ENCODE data around the gene BEND6. TPM values are rescaled to one million over a fixed set of nuclear protein-coding genes. Genes with fewer than 3 reads are reported as not detected.

The BEND6 gene
- total and polyA plus RNA-seq, 2 of the 8 experiments (the other 6 are each of a cell fraction or from before 2014, with no cell fraction given): 0.71 to 2.1 TPM

DNA sequence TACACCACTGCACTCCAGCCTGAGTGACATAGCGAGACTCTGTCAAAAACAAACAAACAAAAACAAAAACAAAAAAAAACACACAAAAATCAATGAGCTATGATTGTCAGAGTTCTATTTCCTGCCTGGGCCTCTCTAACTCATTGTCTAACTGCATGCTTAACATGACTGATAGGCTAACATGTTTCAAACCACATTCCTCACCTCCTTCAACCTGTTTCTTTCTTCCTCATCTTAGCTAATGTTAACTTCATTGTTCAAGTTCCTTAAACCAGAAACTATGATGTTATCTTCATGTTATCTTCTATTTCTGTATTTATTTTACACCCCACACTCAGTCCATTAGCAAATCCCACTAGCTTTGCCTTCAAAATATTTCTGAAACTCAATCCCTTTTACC, 41.5 kb downstream of the BEND6 start:
- Histone ChIP-seq H3K56ac (replicated peaks; ENCODE audit: insufficient read length, low read depth, low read length) (no peak overlapping the region), H3K9me3 (ENCODE audit: insufficient read depth in 2 of 2, low read depth in 1 of 2, low read length in 1 of 2) (peaks cover 11 to 13% of the 10 kb centered on the region in 2 experiments), H3K27ac (ENCODE audit: low read depth, low read length) (no peak overlapping the region), H2BK120ac (replicated peaks; ENCODE audit: low read depth, low read length) (no peak overlapping the region), H2BK12ac (ENCODE audit: low read depth, low read length) (no peak overlapping the region), H3K4ac (replicated peaks; ENCODE audit: insufficient read length, low read depth, low read length) (no peak overlapping the region), H4K8ac (ENCODE audit: extremely low read depth, insufficient read depth, low read length) (no peak overlapping the region), H4K20me1 (replicated peaks in 1 of 2; ENCODE audit: control insufficient read depth in 1 of 2, insufficient read depth in 2 of 2, low read length in 2 of 2) (no peaks in the 10 kb centered on the region), H3K4me3 (ENCODE audit: extremely low read depth in 1 of 4, insufficient read depth in 2 of 4, low read depth in 3 of 4, low read length in 4 of 4) (no peak overlapping the region), H3K27me3 (replicated peaks in 1 of 4; ENCODE audit: control insufficient read depth in 3 of 4, extremely low read depth in 1 of 4, insufficient read depth in 3 of 4, low read length in 3 of 4) (no peaks in the 10 kb centered on the region), H2BK15ac (ENCODE audit: low read length) (no peak overlapping the region), H2AFZ (ENCODE audit: low read length) (no peak overlapping the region), H3K9ac (replicated peaks in 1 of 4; ENCODE audit: extremely low read depth in 1 of 4, low read depth in 3 of 4, low read length in 3 of 4) (no peak overlapping the region), H3K18ac (ENCODE audit: extremely low read depth, low read length) (no peak overlapping the region), H3K36me3 (ENCODE audit: control insufficient read depth in 2 of 4, insufficient read depth in 4 of 4, low read length in 3 of 4) (no peaks in the 10 kb centered on the region), H2AK5ac (ENCODE audit: low read depth, low read length) (no peak overlapping the region), H2BK5ac (ENCODE audit: low read depth, low read length) (no peak overlapping the region), H3K79me2 (ENCODE audit: control insufficient read depth in 1 of 2, insufficient read depth in 2 of 2, low read length in 2 of 2) (no peaks in the 10 kb centered on the region), H4K5ac (ENCODE audit: insufficient read length, low read depth, low read length) (no peak overlapping the region), H3K4me2 (ENCODE audit: insufficient read depth in 1 of 2, low read depth in 2 of 2, low read length in 2 of 2) (no peak overlapping the region), H3K23ac (ENCODE audit: insufficient read length) (no peak overlapping the region), H4K91ac (replicated peaks; ENCODE audit: insufficient read length, low read length) (no peak overlapping the region), H2BK20ac (ENCODE audit: low read length) (no peak overlapping the region), H3K4me1 (replicated peaks in 1 of 4; ENCODE audit: control insufficient read depth in 3 of 4, insufficient read depth in 4 of 4, low read length in 3 of 4) (no peaks in the 10 kb centered on the region), H3K79me1 (ENCODE audit: low read depth, low read length) (no peaks in the 10 kb centered on the region), H3K14ac (ENCODE audit: insufficient read length) (no peak overlapping the region), H3K23me2 (ENCODE audit: low read depth, low read length) (no peaks in the 10 kb centered on the region; the same call in 1 of the 2 replicates)
- ChIA-PET POLR2A (ENCODE audit: partially characterized antibody) (interaction anchor here (1.0 kb wide), 1 partner anchor 41 kb away, joined by 4 read pairs; the partner anchor contains the start of gene BEND6), CTCF (ENCODE audit: partially characterized antibody) (interaction anchor here (0.9 to 6.0 kb wide), 16 partner anchors 8 to 280 kb away, joined by 3 to 40 read pairs (median 4); partner anchors contain the start of gene BEND6)
- no peak for DNase-seq (ENCODE audit: low read depth in 1 of 2, low spot score in 2 of 2)
- 100% methylated on average over 1 of the region's 1 CpG; no CpG with 5 or more reads in 1 of the 2 experiments for WGBS, 2 experiments (ENCODE audit: extremely low coverage in 1 of 2, insufficient coverage in 1 of 2, insufficient read length in 1 of 2, insufficient replicate concordance in 2 of 2, low coverage in 1 of 2, low lambda C conversion rate in 2 of 2, missing lambda C conversion rate in 1 of 2)
- FAIRE-seq: no peak
- TF ChIP-seq FOSL1 (IDR thresholded peaks at IDR 0.05; ENCODE audit: insufficient read depth, low read depth, low read length) (no peak), ZNF274 (IDR thresholded peaks at IDR 0.05; ENCODE audit: borderline replicate concordance, extremely low read depth, low read length) (no peak), CBX5 (IDR thresholded peaks at IDR 0.05; ENCODE audit: low read depth, low read length) (no peak), SIX5 (IDR thresholded peaks at IDR 0.05; ENCODE audit: low read depth, low read length) (no peak), BCL11A (IDR thresholded peaks at IDR 0.05; ENCODE audit: low read depth in 2 of 2, low read length in 2 of 2) (no peak), SAP30 (IDR thresholded peaks at IDR 0.05; ENCODE audit: insufficient read depth, insufficient replicate concordance, low read length) (no peak), GTF2F1 (IDR thresholded peaks at IDR 0.05; ENCODE audit: borderline replicate concordance, low read depth, low read length) (no peak), RXRA (IDR thresholded peaks at IDR 0.05; ENCODE audit: insufficient read depth, low read depth, low read length) (no peak), CEBPB (IDR thresholded peaks at IDR 0.05; ENCODE audit: low read depth, low read length) (no peak), JUN (IDR thresholded peaks at IDR 0.05; ENCODE audit: low read depth, low read length) (no peak)
- TF ChIP-seq, protein P1, sequence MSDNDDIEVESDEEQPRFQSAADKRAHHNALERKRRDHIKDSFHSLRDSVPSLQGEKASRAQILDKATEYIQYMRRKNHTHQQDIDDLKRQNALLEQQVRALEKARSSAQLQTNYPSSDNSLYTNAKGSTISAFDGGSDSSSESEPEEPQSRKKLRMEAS (IDR thresholded peaks at IDR 0.05): no peak
- TF ChIP-seq, protein P2, sequence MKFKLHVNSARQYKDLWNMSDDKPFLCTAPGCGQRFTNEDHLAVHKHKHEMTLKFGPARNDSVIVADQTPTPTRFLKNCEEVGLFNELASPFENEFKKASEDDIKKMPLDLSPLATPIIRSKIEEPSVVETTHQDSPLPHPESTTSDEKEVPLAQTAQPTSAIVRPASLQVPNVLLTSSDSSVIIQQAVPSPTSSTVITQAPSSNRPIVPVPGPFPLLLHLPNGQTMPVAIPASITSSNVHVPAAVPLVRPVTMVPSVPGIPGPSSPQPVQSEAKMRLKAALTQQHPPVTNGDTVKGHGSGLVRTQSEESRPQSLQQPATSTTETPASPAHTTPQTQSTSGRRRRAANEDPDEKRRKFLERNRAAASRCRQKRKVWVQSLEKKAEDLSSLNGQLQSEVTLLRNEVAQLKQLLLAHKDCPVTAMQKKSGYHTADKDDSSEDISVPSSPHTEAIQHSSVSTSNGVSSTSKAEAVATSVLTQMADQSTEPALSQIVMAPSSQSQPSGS (IDR thresholded peaks at IDR 0.05; ENCODE audit: low read length): no peak
